Measurements from ENCODE around the gene DNASE1.

DNASE1 gene

GRCh38 chr16:3696425-3697218 lies 42.1 kb downstream of the DNASE1 start:
- no peak for DNase-seq (ENCODE audit: low read depth)

- no peak for DNase-seq (ENCODE audit: low read depth)
These were observed 44.5 kb downstream of the DNASE1 start for GRCh38 chr16:3698941-3699340.

- no peak for DNase-seq (ENCODE audit: low read depth)
These were observed 47.0 kb downstream of the DNASE1 start for GRCh38 chr16:3701531-3701930.

GRCh38 chr16:3702082-3702481 lies 47.6 kb downstream of the DNASE1 start:
- DNase-seq (ENCODE audit: low read depth): no peak

- DNase-seq (ENCODE audit: low read depth): no peak
These were observed 51.9 kb downstream of the DNASE1 start for GRCh38 chr16:3706253-3707012.
